Stimulated activated CD4-positive, alpha-beta T cell treated with anti-CD3 and anti-CD28 coated beads, Interleukin-12 subunit alpha, Interleukin-12 subunit beta, amount 100 ng/mL, for 24 hours (primary cell): ENCODE data around the gene PDE4C.

Experiments used
- DNase-seq, 2 experiments: peaks; one replicate each; pipeline ENCODE4 v3.0.0-alpha.2; 2020; ENCODE audit warnings: low read depth in 2 of 2

Gene PDE4C

DNA sequence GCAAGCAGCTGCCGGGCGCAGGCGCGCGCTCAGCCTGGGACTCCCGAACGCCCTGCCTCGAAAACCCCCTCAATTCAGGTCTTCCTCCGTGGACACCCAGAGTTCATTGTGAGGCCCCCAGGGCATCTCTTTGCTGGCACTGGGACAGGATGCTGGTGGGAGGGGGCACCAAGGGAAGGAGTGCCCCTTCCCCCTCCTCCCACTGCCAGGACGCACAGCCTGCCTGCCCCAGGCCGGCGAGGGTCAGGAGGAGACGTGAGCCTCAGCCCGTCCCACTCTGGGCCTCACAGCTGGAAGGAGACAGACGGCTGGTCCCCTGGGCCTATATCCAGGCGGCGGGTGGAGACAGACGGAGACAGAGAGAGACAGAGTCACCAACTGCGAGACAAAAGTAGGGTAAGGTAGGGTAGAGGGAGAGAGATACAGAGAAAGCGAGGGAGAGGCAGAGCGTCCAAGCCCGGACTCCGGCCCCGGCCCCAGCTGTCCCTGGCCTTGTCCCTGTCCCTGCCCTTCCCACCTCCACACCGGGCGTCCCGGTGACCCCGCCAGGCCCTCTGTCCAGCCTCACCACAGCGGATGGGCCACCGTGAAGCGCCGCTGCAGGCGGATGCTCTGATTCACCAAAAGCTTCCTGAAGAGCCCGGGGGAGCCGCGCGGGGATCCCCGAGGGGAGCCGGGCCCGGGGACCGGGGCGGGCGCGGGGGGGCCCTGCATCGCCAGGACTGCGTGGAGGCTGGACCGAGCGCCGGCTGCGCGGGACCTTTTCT, at the start of gene PDE4C:
TSS of gene PDE4C (minus strand) at position 737 of the 767 bp plus-strand sequence. CDS start at position 714, 23 bp downstream.
- no peak for DNase-seq

GRCh38 chr19:18274781-18275356, 48.6 kb upstream of the PDE4C start:
- DNase-seq, result no peak

DNA sequence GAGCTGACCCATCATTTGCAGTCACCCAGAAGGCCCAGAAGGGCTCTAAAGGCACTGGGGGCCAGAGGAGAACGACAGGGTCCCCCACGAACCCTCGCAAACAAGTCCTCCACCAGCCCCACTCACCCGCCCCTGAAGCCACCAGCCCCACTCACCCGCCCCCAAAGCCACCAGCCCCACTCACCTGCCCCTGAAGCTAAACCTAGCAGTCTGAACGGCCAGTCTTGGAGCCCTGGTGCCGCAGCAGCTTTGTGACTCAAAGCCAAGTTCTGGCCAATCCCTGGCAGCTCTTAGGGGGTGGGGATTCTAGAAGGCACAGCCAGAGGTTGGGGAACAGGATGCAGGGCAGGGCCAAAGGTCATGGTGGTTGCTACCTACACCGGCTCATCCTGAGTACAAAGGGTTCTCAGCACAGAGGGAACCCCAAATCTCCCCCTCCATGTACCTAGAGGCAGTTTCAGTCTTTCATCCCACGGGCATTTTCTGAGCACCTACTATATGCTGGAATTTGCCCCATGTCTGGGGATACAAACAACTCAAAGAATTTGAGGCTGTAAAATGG, 48.1 kb upstream of the PDE4C start, which contains the start of gene IQCN:
TSS of gene IQCN (minus strand) at position 234 of the 562 bp plus-strand sequence. CDS start 4,974 bp downstream, outside the sequence.
- DNase-seq, result no peak

DNA sequence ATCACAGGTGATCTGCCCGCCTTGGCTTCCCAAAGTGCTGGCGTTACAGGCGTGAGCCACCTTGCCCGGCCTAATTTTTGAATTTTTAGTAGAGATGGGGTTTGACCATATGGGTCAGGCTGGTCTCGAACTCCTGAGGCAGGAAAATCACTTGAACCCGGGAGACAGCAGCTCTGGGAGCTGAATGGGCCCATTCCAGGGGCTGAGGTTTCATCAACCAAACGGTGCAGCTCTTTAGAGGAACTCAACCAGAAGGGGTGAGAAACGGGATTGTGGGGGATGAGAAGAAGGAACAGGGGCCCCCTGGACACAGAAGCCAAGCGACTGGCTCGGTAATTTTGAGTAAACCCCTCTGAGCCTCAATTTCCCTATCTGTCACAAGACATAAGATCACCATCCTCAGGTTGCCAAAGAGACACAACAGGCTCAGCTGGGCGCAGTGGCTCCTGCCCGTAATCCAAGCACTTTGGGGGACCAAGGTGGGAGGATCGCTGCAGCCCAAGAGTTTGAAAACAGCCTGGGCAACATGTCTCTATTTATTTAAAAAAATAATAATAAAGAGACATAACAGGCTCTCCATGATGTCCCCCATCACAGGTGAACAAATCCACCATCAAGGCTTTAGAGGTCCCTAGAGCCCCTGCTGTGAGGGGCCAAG, 47.5 kb upstream of the PDE4C start:
- DNase-seq, result no peak

GRCh38 chr19:18271433-18271841, 45.2 kb upstream of the PDE4C start:
- no peak for DNase-seq

- no peak for DNase-seq
Measured at GRCh38 chr19:18270326-18270725, 44.1 kb upstream of the PDE4C start.

GRCh38 chr19:18269070-18269723, 43.0 kb upstream of the PDE4C start:
- DNase-seq, result no peak

DNA sequence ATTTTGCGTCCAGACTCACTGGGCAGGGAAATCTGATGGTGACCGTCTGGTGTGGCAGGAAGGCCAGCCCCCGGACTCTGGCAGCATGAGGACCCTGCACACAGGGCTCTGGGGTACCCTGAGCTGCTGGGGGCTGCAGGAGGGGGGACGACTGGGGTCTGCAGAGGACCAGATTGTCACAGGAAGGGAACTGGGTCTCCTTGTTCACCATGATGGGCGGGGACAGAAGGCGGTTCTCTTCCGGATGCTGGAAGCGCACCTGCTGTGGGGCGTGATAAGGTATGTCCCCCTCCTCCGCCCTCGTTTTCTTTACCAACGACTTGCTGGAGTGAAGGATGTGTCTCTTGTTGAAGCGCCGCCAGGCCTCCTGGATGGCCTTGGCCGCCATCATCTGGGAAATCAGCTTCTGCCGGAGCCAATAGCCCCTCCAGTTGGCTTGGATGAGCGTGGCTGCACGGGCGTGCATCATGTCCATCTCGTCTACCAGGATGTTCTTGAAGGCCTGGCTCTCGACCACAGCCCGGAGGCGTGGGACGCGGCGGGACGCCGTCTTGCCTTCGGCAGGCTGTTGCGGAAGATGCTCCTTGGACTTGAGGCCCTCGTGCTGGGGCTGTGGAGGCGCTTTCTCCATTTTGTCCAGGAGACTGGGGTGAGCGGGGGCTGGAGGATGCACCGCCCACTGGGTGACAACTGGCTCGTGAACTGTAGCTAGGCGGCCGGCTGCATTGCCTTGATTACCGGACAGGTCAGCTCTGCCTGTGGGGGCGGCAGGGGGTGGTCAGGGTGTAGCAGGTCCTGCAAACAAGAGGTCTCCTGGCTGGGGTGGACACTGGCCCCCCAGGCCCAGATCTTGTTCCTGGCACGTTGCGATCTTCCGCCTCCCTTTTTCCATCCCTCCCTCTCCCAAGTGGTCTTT, 40.8 kb upstream of the PDE4C start:
- DNase-seq, result no peak

DNA sequence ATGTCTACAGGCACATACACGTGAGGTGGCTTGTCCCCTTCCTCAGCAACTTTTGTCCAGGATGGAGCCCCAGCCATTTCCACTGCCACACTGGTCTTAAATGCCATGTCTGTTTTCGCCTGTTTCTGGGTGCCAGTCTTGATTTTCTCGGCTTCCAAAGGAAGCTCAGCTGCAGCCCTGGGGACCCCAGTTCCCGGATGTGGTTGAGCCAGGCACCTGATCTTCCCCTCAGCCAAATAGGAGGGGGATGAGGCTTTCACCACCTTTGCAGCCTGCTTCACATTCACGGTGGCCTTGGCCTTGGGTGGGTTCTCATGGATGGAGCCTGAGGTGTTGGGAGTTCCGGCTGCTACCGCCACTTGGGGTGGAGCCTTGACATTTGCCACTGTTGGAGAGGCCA, 39.3 kb upstream of the PDE4C start:
- DNase-seq, result no peak

DNA sequence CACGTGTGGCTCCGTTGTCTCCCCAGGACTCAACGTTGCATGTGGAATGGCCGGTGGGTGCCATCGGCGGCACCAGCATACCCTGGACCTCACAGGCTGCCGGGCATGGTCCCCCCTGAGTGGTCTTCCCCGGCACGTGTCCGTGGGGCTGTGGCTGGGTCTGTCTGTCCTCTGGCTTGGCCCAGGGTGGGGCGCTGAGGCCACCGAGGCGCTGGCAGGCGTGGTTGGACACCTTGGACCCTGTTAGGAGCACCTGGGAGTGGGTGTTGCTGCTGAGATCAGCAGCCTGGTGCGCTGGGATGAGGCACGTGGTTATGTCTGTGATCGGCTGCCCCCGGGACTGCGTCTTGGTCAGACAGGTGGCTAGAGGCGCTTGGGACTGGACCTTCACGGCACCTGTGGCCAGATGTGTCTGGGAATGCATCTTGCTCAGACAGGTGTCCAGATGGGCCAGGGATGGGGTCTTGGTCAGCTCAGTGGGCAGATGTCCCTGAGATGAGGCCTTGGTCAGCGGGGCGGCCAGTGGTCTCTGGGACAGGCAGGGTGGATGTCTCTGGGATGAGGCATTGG, 38.8 kb upstream of the PDE4C start:
- DNase-seq, result no peak

DNA sequence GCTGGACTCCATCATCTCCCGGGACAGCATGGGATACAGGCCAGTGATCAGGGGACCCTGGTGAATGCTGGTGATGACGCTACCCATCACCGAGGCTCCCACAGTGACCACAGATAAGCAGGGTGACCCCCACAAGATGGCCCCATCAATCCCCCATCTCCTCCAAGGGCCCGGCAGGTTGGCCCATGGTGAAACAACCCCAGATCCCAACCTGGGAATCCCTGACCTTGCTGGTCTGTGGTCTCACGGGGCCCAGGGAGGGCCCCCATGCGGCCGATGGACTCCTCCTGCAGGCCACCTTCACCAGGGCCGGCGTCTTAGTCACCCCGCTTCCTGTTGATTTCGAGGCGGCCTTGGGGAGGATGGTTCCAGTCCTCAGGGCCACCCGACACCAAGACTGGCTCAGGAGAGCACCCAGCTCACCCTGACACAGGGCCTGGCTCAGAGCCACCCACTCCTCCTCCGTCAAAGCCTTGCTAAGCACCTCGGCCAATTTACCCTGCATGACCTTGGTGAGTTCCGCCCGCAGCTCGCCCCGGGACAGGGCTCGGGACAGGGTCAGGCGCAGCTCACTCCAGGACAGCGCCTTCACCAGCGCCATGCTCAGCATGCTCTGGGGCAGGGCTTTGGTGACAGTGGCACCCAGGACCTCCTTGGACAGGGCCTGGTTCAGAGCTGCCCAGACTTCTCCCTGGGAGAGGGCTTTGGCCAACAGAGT, 38.1 kb upstream of the PDE4C start:
- no peak for DNase-seq

DNA sequence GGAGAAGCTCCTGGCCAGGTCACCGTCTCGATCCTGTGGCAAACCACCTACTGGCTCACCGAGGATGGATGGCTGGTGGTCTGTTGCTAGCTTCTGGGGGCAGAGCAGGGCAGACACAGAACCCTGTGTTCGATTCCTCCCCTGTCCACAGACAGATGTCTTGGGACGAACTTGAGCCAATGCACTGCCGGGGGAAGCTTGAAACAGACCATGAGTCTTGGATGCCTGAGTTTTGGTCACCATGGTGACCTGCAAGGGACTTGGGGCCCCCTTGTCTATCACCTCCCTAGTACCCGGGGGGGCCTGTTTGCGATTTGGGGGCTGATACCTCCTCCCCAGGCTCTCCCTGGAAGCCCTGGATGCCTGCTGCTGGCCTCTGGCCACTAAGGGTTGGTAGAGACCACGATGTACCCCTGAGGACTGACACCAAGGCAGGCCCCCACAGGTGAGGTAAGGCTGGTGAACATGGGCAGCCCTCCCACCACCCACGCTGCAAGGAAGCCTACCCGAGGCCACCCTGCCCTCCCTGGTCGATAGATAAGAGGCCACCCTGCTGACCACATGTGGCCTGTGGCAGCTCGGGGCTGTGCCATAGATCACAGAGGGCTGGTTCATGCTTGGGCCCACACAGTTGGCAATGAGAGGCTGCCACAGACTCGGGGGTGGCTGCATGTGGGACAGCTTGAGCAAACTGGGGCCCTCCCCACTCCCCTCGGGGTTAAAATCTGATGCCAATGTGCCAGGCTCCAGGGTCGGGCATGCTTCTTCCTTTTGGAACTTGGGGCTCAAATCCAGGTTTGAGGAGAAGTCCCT, 37.3 kb upstream of the PDE4C start:
- no peak for DNase-seq

DNA sequence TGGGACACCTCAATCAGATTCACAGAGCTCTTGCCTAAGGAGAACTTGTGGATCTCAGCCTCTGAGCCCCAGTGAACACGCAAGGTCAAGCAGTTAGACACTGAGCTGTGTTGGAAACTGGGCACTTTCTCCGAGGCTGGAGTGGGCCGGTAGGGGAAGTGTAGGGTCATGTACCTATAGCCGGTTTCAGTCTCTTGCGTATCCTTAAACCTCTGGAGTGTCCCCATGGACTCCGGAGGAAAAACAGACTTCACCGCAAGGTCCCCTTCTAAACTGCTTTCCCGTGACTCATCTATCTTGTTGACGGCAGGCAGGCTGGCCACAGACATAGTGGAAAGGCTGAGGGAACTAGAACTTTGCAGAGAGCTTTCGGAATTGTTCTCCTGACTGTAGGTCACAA, 36.7 kb upstream of the PDE4C start:
- DNase-seq, result no peak

GRCh38 chr19:18262144-18262543, 35.9 kb upstream of the PDE4C start:
- DNase-seq, result no peak

DNA sequence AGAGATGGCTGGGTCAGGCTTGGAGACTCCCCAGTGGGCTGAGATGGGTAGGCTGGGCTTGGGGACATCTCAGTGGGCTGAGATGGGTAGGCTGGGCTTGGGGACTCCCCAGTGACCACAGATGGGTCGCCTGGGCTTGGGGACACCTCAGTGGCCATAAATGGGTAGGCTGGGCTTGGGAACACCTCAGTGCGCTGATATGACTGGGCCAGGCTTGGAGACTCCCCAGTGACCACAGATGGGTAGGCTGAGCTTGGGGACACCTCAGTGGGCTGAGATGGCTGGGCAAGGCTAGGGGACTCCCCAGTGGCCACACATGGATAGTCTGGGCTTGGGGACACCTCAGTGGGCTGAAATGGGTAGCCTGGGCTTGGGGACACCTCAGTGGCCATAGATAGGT, 35.2 kb upstream of the PDE4C start:
- no peak for DNase-seq

DNA sequence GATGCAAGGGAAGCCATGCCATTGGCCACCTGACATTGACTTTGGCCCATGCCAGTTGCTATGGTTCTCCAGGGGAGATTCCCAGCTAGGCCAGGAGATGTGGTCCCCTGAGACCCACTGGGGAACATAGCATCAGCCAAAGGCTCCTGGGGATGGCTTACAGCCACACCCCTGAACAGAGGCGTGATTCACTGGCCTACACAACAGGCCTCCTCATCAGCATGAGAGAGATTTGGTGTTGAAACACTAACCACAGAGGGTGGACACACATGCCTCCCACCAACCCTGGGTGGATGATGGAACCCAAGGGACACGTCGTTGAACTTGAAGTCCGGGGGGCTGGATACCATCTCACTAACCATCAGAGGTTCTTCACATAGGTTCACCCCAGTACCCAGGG, 33.7 kb upstream of the PDE4C start:
- no peak for DNase-seq

- DNase-seq, result no peak
Measured at GRCh38 chr19:18257503-18258470, 31.5 kb upstream of the PDE4C start.
